Measurements from ENCODE around the gene ADGRL2.

The ADGRL2 gene

GRCh38 chr1:81808760-81809159 is 8.0 kb downstream of the ADGRL2 start:
- H3K4me3 ChIP-seq (ENCODE audit: low read depth in 1 of 2, low read length in 1 of 2) = no peak overlapping the region

GRCh38 chr1:81809808-81810207 is 9.1 kb downstream of the ADGRL2 start:
- Histone ChIP-seq H3K4me3 (ENCODE audit: low read depth in 1 of 2, low read length in 1 of 2) (no peak overlapping the region), H3K36me3 (no peaks in the 10 kb centered on the region), H3K27ac (no peak overlapping the region), H3K27me3 (peaks cover 69% of the 10 kb centered on the region), H3K4me1 (ENCODE audit: control insufficient read depth in 1 of 2, insufficient read depth in 1 of 2, low read depth in 1 of 2, low read length in 1 of 2) (no peaks in the 10 kb centered on the region), H3K9me3 (no peaks in the 10 kb centered on the region)
- no peak for TF ChIP-seq CTCF (IDR thresholded peaks at IDR 0.05)

More at GRCh38 chr1:81808760-81809159, 8.0 kb downstream of the ADGRL2 start:
- TF ChIP-seq CTCF (IDR thresholded peaks at IDR 0.05) = no peak
- Histone ChIP-seq H3K36me3 (no peaks in the 10 kb centered on the region), H3K4me1 (ENCODE audit: control insufficient read depth in 1 of 2, insufficient read depth in 1 of 2, low read depth in 1 of 2, low read length in 1 of 2) (no peaks in the 10 kb centered on the region), H3K27me3 (peaks cover 79% of the 10 kb centered on the region), H3K27ac (no peak overlapping the region), H3K9me3 (no peaks in the 10 kb centered on the region)

- Histone ChIP-seq H3K4me3 (ENCODE audit: low read depth in 1 of 2, low read length in 1 of 2) (no peak overlapping the region), H3K9me3 (no peaks in the 10 kb centered on the region), H3K27ac (no peak overlapping the region), H3K27me3 (peaks cover 51% of the 10 kb centered on the region), H3K4me1 (ENCODE audit: control insufficient read depth in 1 of 2, insufficient read depth in 1 of 2, low read depth in 1 of 2, low read length in 1 of 2) (no peaks in the 10 kb centered on the region), H3K36me3 (no peaks in the 10 kb centered on the region)
- TF ChIP-seq CTCF (IDR thresholded peaks at IDR 0.05) = no peak
Observed at GRCh38 chr1:81811757-81812371, 11.1 kb downstream of the ADGRL2 start.

GRCh38 chr1:81812712-81813111 is 12.0 kb downstream of the ADGRL2 start:
- Histone ChIP-seq H3K27me3 (peaks cover 43% of the 10 kb centered on the region), H3K4me3 (ENCODE audit: low read depth in 1 of 2, low read length in 1 of 2) (no peak overlapping the region), H3K4me1 (ENCODE audit: control insufficient read depth in 1 of 2, insufficient read depth in 1 of 2, low read depth in 1 of 2, low read length in 1 of 2) (no peaks in the 10 kb centered on the region), H3K9me3 (no peaks in the 10 kb centered on the region), H3K36me3 (no peaks in the 10 kb centered on the region), H3K27ac (no peak overlapping the region)
- TF ChIP-seq CTCF (IDR thresholded peaks at IDR 0.05) = no peak

- TF ChIP-seq CTCF (IDR thresholded peaks at IDR 0.05) = no peak
- no peaks in the 10 kb centered on the region for H3K4me1 ChIP-seq (ENCODE audit: control insufficient read depth in 1 of 2, insufficient read depth in 1 of 2, low read depth in 1 of 2, low read length in 1 of 2)
- H3K27ac ChIP-seq = no peak overlapping the region
- peaks cover 33% of the 10 kb centered on the region for H3K27me3 ChIP-seq
- no peak overlapping the region for H3K4me3 ChIP-seq (ENCODE audit: low read depth in 1 of 2, low read length in 1 of 2)
- H3K36me3 ChIP-seq = no peaks in the 10 kb centered on the region
- H3K9me3 ChIP-seq = no peaks in the 10 kb centered on the region
Observed at GRCh38 chr1:81813691-81814090, 13.0 kb downstream of the ADGRL2 start.
